Measurements from ENCODE around the gene ZFP3.

DNA sequence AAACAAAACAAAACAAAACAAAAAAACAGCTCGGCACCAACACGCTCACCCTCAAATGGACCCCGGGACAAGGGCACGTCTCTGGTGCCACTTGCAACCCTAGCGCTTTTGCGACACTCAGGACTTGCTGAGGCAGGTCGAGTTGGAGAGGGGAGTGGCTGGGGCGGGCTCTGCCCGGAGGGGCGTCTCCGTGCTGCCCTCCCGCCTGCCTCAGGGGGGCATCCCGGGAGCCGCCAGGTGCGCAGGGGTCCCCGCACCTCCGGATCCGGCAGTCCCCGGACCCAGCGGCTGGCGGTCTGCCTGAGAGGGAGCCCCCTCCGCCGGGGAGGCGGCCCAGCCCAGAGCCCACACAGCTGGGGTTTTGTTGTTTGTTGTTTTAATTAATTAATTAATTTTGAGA, 43.0 kb upstream of the ZFP3 start, which contains the start of gene SLC52A1:
- TF ChIP-seq POLR2A (IDR thresholded peaks at IDR 0.05; ENCODE audit: low read depth, low read length) (no peak), TAF1 (IDR thresholded peaks at IDR 0.05; ENCODE audit: borderline replicate concordance, low read depth, low read length) (no peak)
